OCI-LY1 (cell line): ENCODE results near the gene UTS2B.

Source experiments
- H2AFZ ChIP-seq: fragments of 200-600 bp; sonication (generic), shearing (Covaris generic); 2 replicates; pipeline ENCODE4 v1.6.0; 2014; ENCODE audit warnings: antibody characterized with exemption, mild to moderate bottlenecking, low read length
- H3F3A ChIP-seq: fragments of 200-600 bp; sonication (generic), shearing (Covaris generic); 2 replicates; pipeline ENCODE4 v1.6.0; 2014; ENCODE audit warnings: mild to moderate bottlenecking, antibody characterized with exemption, low read length, moderate library complexity; ENCODE audit not compliant: insufficient read depth
- H3K27ac ChIP-seq: fragments of 200-600 bp; sonication (generic); 2 replicates; pipeline ENCODE4 v1.5.1; 2014; ENCODE audit warnings: low read length, mixed run types, mild to moderate bottlenecking, low read depth; ENCODE audit not compliant: poor library complexity, severe bottlenecking
- H3K27me3 ChIP-seq: fragments of 200-600 bp; sonication (generic); 2 replicates; pipeline ENCODE4 v1.6.0; 2014; ENCODE audit warnings: antibody characterized with exemption, mild to moderate bottlenecking, low read length, moderate library complexity; ENCODE audit not compliant: insufficient read depth
- H3K36me3 ChIP-seq: fragments of 200-600 bp; sonication (generic); 2 replicates; pipeline ENCODE4 v1.6.1; 2014; ENCODE audit warnings: mild to moderate bottlenecking, antibody characterized with exemption, low read length, moderate library complexity, mixed read lengths; ENCODE audit not compliant: insufficient read depth
- H3K4me1 ChIP-seq: fragments of 200-600 bp; sonication (generic); 2 replicates; pipeline ENCODE4 v1.5.1; 2014; ENCODE audit warnings: mild to moderate bottlenecking, low read length, moderate library complexity; ENCODE audit not compliant: insufficient read depth, severe bottlenecking
- H3K4me2 ChIP-seq: fragments of 200-600 bp; sonication (generic), shearing (Covaris generic); 2 replicates; pipeline ENCODE4 v1.6.1; 2014; ENCODE audit warnings: low read length
- H3K4me3 ChIP-seq: fragments of 200-600 bp; sonication (generic); 2 replicates; pipeline ENCODE4 v1.5.1; 2014; ENCODE audit warnings: low read length, low read depth, mild to moderate bottlenecking, mixed read lengths; ENCODE audit not compliant: poor library complexity, severe bottlenecking
- H3K79me2 ChIP-seq: fragments of 200-600 bp; shearing (Covaris generic); 2 replicates; pipeline ENCODE4 v1.6.1; 2016; ENCODE audit warnings: mixed run types, low read length, mixed read lengths; ENCODE audit not compliant: insufficient read depth
- H3K9ac ChIP-seq: fragments of 200-600 bp; sonication (generic), shearing (Covaris generic); 2 replicates; pipeline ENCODE4 v1.6.1; 2014; ENCODE audit warnings: mild to moderate bottlenecking, low read length, mixed read lengths
- H3K9me2 ChIP-seq: fragments of 200-600 bp; sonication (generic), shearing (Covaris generic); 2 replicates; pipeline ENCODE4 v1.6.1; 2014; ENCODE audit warnings: low read depth, mild to moderate bottlenecking, low read length, mixed read lengths
- H3K9me3 ChIP-seq: fragments of 200-600 bp; shearing (Covaris generic); 2 replicates; pipeline ENCODE4 v1.6.1; 2014; ENCODE audit warnings: low read length, mixed read lengths
- H4K20me1 ChIP-seq: fragments of 200-600 bp; sonication (generic), shearing (Covaris generic); 2 replicates; pipeline ENCODE4 v1.6.0; 2016; ENCODE audit warnings: mild to moderate bottlenecking, low read length; ENCODE audit not compliant: insufficient read depth
- EZH2 ChIP-seq: fragments of 200-600 bp; sonication (generic), shearing (Covaris generic); IDR thresholded peaks from 2 replicates; pipeline ENCODE4 v1.8.0; 2017; ENCODE audit warnings: borderline replicate concordance, mixed run types, mild to moderate bottlenecking, antibody characterized with exemption, low read length, moderate library complexity, mixed read lengths
- TF ChIP-seq, protein P1 (sequence below): fragments of 200-600 bp; sonication (generic), shearing (Covaris generic); IDR thresholded peaks from 2 replicates; pipeline ENCODE4 v1.5.1; 2017; ENCODE audit warnings: mild to moderate bottlenecking, antibody characterized with exemption, low read length, moderate library complexity, mixed read lengths

UTS2B gene

DNA sequence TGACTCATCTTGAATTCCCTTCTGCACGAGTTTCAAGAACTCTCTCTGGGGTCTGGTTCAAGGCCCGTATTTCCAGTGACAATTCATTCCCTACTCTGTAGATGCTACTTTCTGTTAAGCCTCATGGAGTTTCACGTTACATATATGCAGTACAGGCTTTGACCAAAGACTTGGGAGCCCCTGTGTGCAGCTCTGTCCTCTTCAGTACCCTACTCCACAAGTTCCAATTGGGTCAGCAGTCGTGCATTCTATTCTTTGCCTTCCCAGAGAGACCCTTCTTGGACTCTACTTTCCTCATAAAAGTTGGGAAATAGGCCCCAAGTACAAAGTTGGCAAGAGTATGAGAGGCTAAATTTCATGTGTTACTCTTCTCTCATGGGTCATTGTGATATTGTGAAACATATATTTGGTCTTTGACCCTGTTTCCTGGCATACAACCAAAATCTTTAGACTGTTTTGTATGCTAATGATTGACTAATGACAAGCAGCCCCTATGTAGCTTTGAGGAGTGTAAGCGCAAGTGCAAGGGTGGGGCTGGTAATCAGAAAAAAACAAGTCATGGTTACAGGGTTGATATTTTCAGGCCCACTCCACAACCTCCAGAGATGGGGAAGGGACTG is 16.1 kb downstream of the UTS2B start:
- Histone ChIP-seq H3K36me3 (no peaks in the 10 kb centered on the region), H3K27me3 (no peaks in the 10 kb centered on the region), H3F3A (no peaks in the 10 kb centered on the region), H3K4me1 (no peaks in the 10 kb centered on the region), H3K9me3 (no peaks in the 10 kb centered on the region), H3K9ac (no peak overlapping the region), H3K4me3 (no peak overlapping the region), H3K4me2 (no peak overlapping the region), H2AFZ (no peak overlapping the region), H3K27ac (no peak overlapping the region), H4K20me1 (no peaks in the 10 kb centered on the region), H3K79me2 (no peaks in the 10 kb centered on the region), H3K9me2 (no peaks in the 10 kb centered on the region)
- TF ChIP-seq EZH2: no peak
- TF ChIP-seq, protein P1, sequence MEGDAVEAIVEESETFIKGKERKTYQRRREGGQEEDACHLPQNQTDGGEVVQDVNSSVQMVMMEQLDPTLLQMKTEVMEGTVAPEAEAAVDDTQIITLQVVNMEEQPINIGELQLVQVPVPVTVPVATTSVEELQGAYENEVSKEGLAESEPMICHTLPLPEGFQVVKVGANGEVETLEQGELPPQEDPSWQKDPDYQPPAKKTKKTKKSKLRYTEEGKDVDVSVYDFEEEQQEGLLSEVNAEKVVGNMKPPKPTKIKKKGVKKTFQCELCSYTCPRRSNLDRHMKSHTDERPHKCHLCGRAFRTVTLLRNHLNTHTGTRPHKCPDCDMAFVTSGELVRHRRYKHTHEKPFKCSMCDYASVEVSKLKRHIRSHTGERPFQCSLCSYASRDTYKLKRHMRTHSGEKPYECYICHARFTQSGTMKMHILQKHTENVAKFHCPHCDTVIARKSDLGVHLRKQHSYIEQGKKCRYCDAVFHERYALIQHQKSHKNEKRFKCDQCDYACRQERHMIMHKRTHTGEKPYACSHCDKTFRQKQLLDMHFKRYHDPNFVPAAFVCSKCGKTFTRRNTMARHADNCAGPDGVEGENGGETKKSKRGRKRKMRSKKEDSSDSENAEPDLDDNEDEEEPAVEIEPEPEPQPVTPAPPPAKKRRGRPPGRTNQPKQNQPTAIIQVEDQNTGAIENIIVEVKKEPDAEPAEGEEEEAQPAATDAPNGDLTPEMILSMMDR: no peak

DNA sequence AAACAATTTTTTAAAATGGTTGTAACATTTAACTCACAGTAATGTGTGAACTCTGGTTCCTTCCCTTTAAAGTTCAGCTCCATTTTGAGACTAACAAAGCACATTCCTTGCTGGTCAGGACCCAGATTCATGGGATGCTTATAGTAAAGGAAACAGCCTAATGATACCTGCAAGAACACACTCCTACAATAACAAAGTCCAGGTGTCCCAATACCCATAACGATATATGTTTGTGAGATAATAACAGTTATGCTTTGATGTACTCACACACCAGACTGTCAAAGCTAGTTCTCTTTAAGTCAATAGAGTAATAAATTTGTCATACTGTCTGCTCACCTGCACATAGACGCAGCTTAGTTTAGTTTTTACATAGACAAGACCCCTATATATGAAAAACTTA is 17.0 kb downstream of the UTS2B start:
- H3K9me3 ChIP-seq: no peaks in the 10 kb centered on the region
- TF ChIP-seq, protein P1: no peak
- no peak for TF ChIP-seq EZH2

DNA sequence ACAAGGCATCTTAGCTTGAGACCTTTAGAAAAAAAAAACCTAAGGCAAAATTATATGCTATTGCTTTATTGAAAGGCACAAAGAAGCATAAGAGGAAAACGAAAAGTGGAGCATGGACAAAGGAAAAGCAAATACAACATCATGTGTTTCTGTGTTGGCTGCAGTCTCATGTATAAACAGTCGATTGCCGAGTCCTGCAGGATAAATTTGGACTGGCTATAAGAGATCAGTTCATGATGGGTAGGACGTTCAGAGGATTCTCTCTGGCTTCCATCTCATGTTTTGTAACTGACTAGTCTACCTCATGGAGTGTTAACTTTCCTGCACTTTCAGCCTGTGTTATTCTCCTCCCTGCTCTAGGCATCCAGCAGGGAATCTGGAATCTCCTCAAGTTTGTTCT is 23.0 kb downstream of the UTS2B start:
- Histone ChIP-seq H3F3A (no peaks in the 10 kb centered on the region), H3K27me3 (no peaks in the 10 kb centered on the region), H3K4me2 (no peak overlapping the region), H4K20me1 (no peaks in the 10 kb centered on the region), H3K79me2 (no peaks in the 10 kb centered on the region), H3K9me2 (no peaks in the 10 kb centered on the region), H3K4me3 (no peak overlapping the region), H3K4me1 (no peaks in the 10 kb centered on the region), H3K27ac (no peak overlapping the region), H3K36me3 (no peaks in the 10 kb centered on the region), H3K9me3 (no peaks in the 10 kb centered on the region), H3K9ac (no peak overlapping the region), H2AFZ (no peak overlapping the region)
- TF ChIP-seq, protein P1: no peak
- TF ChIP-seq EZH2: no peak

More for the DNA sequence above, 17.0 kb downstream of the UTS2B start:
- Histone ChIP-seq H3K27me3 (no peaks in the 10 kb centered on the region), H3K4me2 (no peak overlapping the region), H3K4me3 (no peak overlapping the region), H3K9ac (no peak overlapping the region), H3K9me2 (no peaks in the 10 kb centered on the region), H2AFZ (no peak overlapping the region), H3K79me2 (no peaks in the 10 kb centered on the region), H3K36me3 (no peaks in the 10 kb centered on the region), H3K4me1 (no peaks in the 10 kb centered on the region), H3K27ac (no peak overlapping the region), H3F3A (no peaks in the 10 kb centered on the region), H4K20me1 (no peaks in the 10 kb centered on the region)
